ENCODE measurements around the gene KITLG.
"Not testable (repeated sequence)": the region's sequence is repeated elsewhere in the genome, so short reads cannot be mapped to it uniquely, and the experiment has no call there.

The KITLG gene

GRCh38 chr12:88538697-88539096 lies 41.6 kb downstream of the KITLG start:
- no peak for DNase-seq

- DNase-seq = no peak
Observed at GRCh38 chr12:88538250-88538649, 42.0 kb downstream of the KITLG start.

GRCh38 chr12:88530868-88531267 lies 49.4 kb downstream of the KITLG start:
- no peak for DNase-seq

- DNase-seq = peak; percentile 57
Observed at GRCh38 chr12:88529531-88530488, 50.5 kb downstream of the KITLG start.

- DNase-seq = no peak
Observed at GRCh38 chr12:88522961-88523360, 57.3 kb downstream of the KITLG start.

- DNase-seq = no peak
Observed at GRCh38 chr12:88520436-88520820, 59.8 kb downstream of the KITLG start.

- DNase-seq = no peak
Observed at GRCh38 chr12:88519802-88520435, 60.4 kb downstream of the KITLG start.

- DNase-seq = no peak
Observed at GRCh38 chr12:88518863-88519403, 61.3 kb downstream of the KITLG start.

- DNase-seq = no peak
Observed at GRCh38 chr12:88516811-88517210, 63.5 kb downstream of the KITLG start.

- DNase-seq = no peak
Observed at GRCh38 chr12:88510843-88511242, 69.4 kb downstream of the KITLG start.

GRCh38 chr12:88509851-88510250 lies 70.4 kb downstream of the KITLG start:
- DNase-seq = no peak

GRCh38 chr12:88509347-88509746 lies 70.9 kb downstream of the KITLG start:
- DNase-seq = no peak

- DNase-seq = not testable (repeated sequence)
Observed at GRCh38 chr12:88507851-88508250, 72.4 kb downstream of the KITLG start.

GRCh38 chr12:88507270-88507669 lies 73.0 kb downstream of the KITLG start:
- DNase-seq = no peak

GRCh38 chr12:88505696-88506095 lies 74.6 kb downstream of the KITLG start:
- DNase-seq = no peak

GRCh38 chr12:88503281-88503703 lies 77.0 kb downstream of the KITLG start:
- DNase-seq = no peak

GRCh38 chr12:88501972-88502938 lies 78.0 kb downstream of the KITLG start:
- DNase-seq = no peak

GRCh38 chr12:88496891-88497371 lies 83.3 kb downstream of the KITLG start:
- no peak for DNase-seq

GRCh38 chr12:88496429-88496828 lies 83.8 kb downstream of the KITLG start:
- no peak for DNase-seq

- no peak for DNase-seq
Observed at GRCh38 chr12:88495031-88495430, 85.2 kb downstream of the KITLG start.

GRCh38 chr12:88494520-88494919 lies 85.8 kb downstream of the KITLG start:
- no peak for DNase-seq

- no peak for DNase-seq
Observed at GRCh38 chr12:88493636-88494035, 86.6 kb downstream of the KITLG start.

GRCh38 chr12:88490425-88490824 lies 89.8 kb downstream of the KITLG start:
- no peak for DNase-seq

Measured in NCI-H2029 treated with DMSO at 0.1 percent for 48 hours (cell line).